ENCODE measurements around the gene SDCCAG8. TPM values are rescaled to one million over a fixed set of nuclear protein-coding genes. Genes with fewer than 3 reads are reported as not detected.

Gene SDCCAG8
- total RNA-seq, 2 donors from 2014 or later: 23.2 to 91.0 TPM

GRCh38 chr1:243343970-243344937, 88.4 kb downstream of the SDCCAG8 start:
- Histone ChIP-seq H3K36me3 (no peaks in the 10 kb centered on the region), H3K27me3 (replicated peaks; ENCODE audit: insufficient read depth) (no peaks in the 10 kb centered on the region), H3K4me1 (ENCODE audit: control insufficient read depth in 1 of 2, low read depth in 2 of 2) (no peaks in the 10 kb centered on the region), H3K27ac (no peak overlapping the region), H3K9me3 (no peaks in the 10 kb centered on the region), H3K4me3 (no peak overlapping the region)
- ATAC-seq (ENCODE audit: insufficient number of reproducible peaks, low FRiP score, low read depth) (no peak), DNase-seq (ENCODE audit: low spot score) (no peak)
- peak; percentile 64 for TF ChIP-seq CTCF (IDR thresholded peaks at IDR 0.05)

DNA sequence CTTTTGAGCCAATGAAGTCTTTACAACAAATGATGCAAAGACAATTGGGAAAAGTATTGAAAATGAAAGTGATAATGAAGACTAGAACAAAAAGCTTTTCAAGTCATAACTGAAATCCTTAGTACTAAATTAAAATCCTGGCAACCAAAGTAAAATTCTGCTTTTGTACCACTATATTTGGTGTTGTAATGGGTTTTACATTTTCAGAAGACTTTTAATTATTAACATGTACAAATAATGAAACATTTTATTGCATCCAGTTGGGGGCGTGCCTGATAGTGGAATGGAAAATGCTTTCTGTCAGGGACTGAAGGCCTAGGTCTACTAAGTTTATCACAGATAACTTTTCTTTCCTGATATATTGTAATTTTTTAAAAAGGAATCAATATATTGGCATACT, 89.4 kb downstream of the SDCCAG8 start:
- no peak for TF ChIP-seq CTCF (IDR thresholded peaks at IDR 0.05)
- H3K9me3 ChIP-seq: no peaks in the 10 kb centered on the region
- H3K4me3 ChIP-seq: no peak overlapping the region
- H3K36me3 ChIP-seq: no peaks in the 10 kb centered on the region
- no peak overlapping the region for H3K27ac ChIP-seq
- H3K4me1 ChIP-seq (ENCODE audit: control insufficient read depth in 1 of 2, low read depth in 2 of 2): no peaks in the 10 kb centered on the region
- DNase-seq (ENCODE audit: low spot score) (no peak), ATAC-seq (ENCODE audit: insufficient number of reproducible peaks, low FRiP score, low read depth) (no peak)
- no peaks in the 10 kb centered on the region for H3K27me3 ChIP-seq (replicated peaks; ENCODE audit: insufficient read depth)

DNA sequence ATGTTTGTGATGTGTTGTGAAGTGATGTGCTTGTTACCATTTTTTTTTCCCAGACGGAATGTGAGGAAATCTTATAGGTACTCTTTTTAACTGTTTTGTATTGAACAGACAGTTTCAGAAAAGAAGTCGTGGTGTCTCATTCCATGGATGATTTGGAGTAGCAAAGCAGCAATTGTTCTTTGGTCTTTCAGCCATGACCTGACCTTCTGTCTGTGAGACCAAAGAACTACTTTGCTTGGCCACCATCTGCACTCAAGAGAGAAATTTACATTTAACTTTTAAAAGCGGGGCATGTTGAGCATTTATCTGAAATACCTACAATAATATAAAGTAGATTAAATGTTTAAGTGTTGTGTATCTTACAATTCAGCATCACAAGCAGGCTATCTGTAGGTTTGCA, 90.2 kb downstream of the SDCCAG8 start:
- Histone ChIP-seq H3K27me3 (replicated peaks; ENCODE audit: insufficient read depth) (no peaks in the 10 kb centered on the region), H3K4me1 (ENCODE audit: control insufficient read depth in 1 of 2, low read depth in 2 of 2) (no peaks in the 10 kb centered on the region), H3K4me3 (no peak overlapping the region), H3K36me3 (no peaks in the 10 kb centered on the region), H3K9me3 (no peaks in the 10 kb centered on the region), H3K27ac (no peak overlapping the region)
- no peak for ATAC-seq (ENCODE audit: insufficient number of reproducible peaks, low FRiP score, low read depth)
- no peak for DNase-seq (ENCODE audit: low spot score)
- no peak for TF ChIP-seq CTCF (IDR thresholded peaks at IDR 0.05)

DNA sequence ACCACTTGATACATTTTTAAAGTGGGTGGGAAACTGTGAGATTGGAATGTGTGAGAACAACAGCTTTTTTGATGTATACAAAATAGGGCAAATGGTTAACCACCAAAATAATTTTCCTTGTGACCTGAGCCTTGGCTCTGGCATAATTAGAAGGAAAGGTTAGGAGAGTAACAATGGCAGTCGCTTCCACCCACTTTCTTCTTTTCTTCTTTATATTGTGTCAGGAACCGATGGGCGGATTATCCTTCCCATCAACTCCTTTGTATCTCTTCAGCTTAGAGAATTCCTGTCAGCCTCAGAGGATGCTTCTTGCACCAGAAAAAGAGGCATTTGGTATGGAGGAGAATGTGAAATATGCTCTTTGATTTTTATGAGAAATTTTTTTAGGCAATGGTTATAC, 90.6 kb downstream of the SDCCAG8 start:
- no peak for ATAC-seq (ENCODE audit: insufficient number of reproducible peaks, low FRiP score, low read depth)
- no peak overlapping the region for H3K4me3 ChIP-seq
- no peak for TF ChIP-seq CTCF (IDR thresholded peaks at IDR 0.05)

GRCh38 chr1:243348331-243348730, 92.5 kb downstream of the SDCCAG8 start:
- DNase-seq (ENCODE audit: low spot score) (no peak), ATAC-seq (ENCODE audit: insufficient number of reproducible peaks, low FRiP score, low read depth) (no peak)
- no peak overlapping the region for H3K27ac ChIP-seq
- no peaks in the 10 kb centered on the region for H3K9me3 ChIP-seq
- H3K36me3 ChIP-seq: no peaks in the 10 kb centered on the region
- H3K27me3 ChIP-seq (replicated peaks; ENCODE audit: insufficient read depth): no peaks in the 10 kb centered on the region
- no peak for TF ChIP-seq CTCF (IDR thresholded peaks at IDR 0.05)
- no peak overlapping the region for H3K4me3 ChIP-seq
- H3K4me1 ChIP-seq (ENCODE audit: control insufficient read depth in 1 of 2, low read depth in 2 of 2): no peaks in the 10 kb centered on the region

More for the DNA sequence above, 90.6 kb downstream of the SDCCAG8 start:
- no peaks in the 10 kb centered on the region for H3K36me3 ChIP-seq
- no peaks in the 10 kb centered on the region for H3K4me1 ChIP-seq (ENCODE audit: control insufficient read depth in 1 of 2, low read depth in 2 of 2)
- no peak for DNase-seq (ENCODE audit: low spot score)
- no peaks in the 10 kb centered on the region for H3K9me3 ChIP-seq
- no peaks in the 10 kb centered on the region for H3K27me3 ChIP-seq (replicated peaks; ENCODE audit: insufficient read depth)
- H3K27ac ChIP-seq: no peak overlapping the region

Data from thoracic aorta (tissue), 2 donors.